GM23248 (cell line): ENCODE data around the gene NRCAM.

Source experiments
- EZH2 ChIP-seq: fragments of 200-600 bp; sonication (generic); IDR thresholded peaks from 2 replicates; pipeline ENCODE4 v1.6.1; 2018; ENCODE audit warnings: antibody characterized with exemption, mild to moderate bottlenecking; ENCODE audit not compliant: insufficient read depth, poor library complexity, severe bottlenecking
- EZH2phosphoT487 ChIP-seq: fragments of 200-600 bp; sonication (generic); IDR thresholded peaks from 2 replicates; pipeline ENCODE4 v1.6.1; 2018; ENCODE audit warnings: antibody characterized with exemption, moderate library complexity, mild to moderate bottlenecking, low read depth; ENCODE audit not compliant: insufficient read depth

GRCh38 chr7:108244110-108244509 is 212.1 kb downstream of the NRCAM start:
- TF ChIP-seq EZH2: no peak
- TF ChIP-seq EZH2phosphoT487: no peak
